Type B pancreatic cell (in vitro differentiated cells): ENCODE results near the gene LDLRAD3. TPM values are rescaled to one million over a fixed set of nuclear protein-coding genes. Genes with fewer than 3 reads are reported as not detected.

ENCODE experiments used
- DNase-seq: peaks from one replicate; pipeline ENCODE4 v3.0.0; 2021; ENCODE audit warnings: mixed read lengths; ENCODE audit not compliant: unreplicated experiment; ENCODE audit errors: extremely low spot score
- H3K27ac Mint-ChIP-seq: 2 replicates; pipeline ENCODE4 v1.8.0; 2021; ENCODE audit warnings: mild to moderate bottlenecking, mixed read lengths
- H3K27me3 Mint-ChIP-seq: 2 replicates; pipeline ENCODE4 v1.8.0; 2021; ENCODE audit warnings: mixed read lengths
- H3K36me3 Mint-ChIP-seq: 2 replicates; pipeline ENCODE4 v1.8.0; 2021; ENCODE audit warnings: mixed read lengths
- H3K4me1 Mint-ChIP-seq: one replicate; pipeline ENCODE4 v1.8.0; 2021; ENCODE audit warnings: mixed read lengths; ENCODE audit not compliant: unreplicated experiment
- H3K4me3 Mint-ChIP-seq: 2 replicates; pipeline ENCODE4 v1.8.0; 2021; ENCODE audit warnings: mild to moderate bottlenecking, mixed read lengths
- H3K9me3 Mint-ChIP-seq: 2 replicates; pipeline ENCODE4 v1.8.0; 2021; ENCODE audit warnings: mixed read lengths
- total RNA-seq: library from RNA; stranded (reverse); gene quantifications from 2 replicates; pipeline ENCODE4 v1.2.1, GENCODE V29; 2021; ENCODE audit warnings: low replicate concordance
- TF ChIP-seq, protein P1 (sequence below): fragments of 200-600 bp; sonication (generic); conservative IDR thresholded peaks from 2 replicates; pipeline ENCODE4 v1.5.0; 2021; ENCODE audit warnings: antibody characterized with exemption, mild to moderate bottlenecking

The LDLRAD3 gene
- total RNA-seq, 1 donor from 2014 or later = 20.7 TPM

- peaks cover 25% of the 10 kb centered on the region for H3K4me1 Mint-ChIP-seq
- no peak for DNase-seq
- H3K36me3 Mint-ChIP-seq = peaks cover 18% of the 10 kb centered on the region
- H3K27me3 Mint-ChIP-seq = peaks cover 3% of the 10 kb centered on the region
- no peak overlapping the region for H3K4me3 Mint-ChIP-seq
- H3K27ac Mint-ChIP-seq = no peak overlapping the region
- TF ChIP-seq, protein P1, sequence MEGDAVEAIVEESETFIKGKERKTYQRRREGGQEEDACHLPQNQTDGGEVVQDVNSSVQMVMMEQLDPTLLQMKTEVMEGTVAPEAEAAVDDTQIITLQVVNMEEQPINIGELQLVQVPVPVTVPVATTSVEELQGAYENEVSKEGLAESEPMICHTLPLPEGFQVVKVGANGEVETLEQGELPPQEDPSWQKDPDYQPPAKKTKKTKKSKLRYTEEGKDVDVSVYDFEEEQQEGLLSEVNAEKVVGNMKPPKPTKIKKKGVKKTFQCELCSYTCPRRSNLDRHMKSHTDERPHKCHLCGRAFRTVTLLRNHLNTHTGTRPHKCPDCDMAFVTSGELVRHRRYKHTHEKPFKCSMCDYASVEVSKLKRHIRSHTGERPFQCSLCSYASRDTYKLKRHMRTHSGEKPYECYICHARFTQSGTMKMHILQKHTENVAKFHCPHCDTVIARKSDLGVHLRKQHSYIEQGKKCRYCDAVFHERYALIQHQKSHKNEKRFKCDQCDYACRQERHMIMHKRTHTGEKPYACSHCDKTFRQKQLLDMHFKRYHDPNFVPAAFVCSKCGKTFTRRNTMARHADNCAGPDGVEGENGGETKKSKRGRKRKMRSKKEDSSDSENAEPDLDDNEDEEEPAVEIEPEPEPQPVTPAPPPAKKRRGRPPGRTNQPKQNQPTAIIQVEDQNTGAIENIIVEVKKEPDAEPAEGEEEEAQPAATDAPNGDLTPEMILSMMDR = no peak
- H3K9me3 Mint-ChIP-seq = no peaks in the 10 kb centered on the region
These were observed 149.7 kb downstream of the LDLRAD3 start for GRCh38 chr11:36093548-36093947.

DNA sequence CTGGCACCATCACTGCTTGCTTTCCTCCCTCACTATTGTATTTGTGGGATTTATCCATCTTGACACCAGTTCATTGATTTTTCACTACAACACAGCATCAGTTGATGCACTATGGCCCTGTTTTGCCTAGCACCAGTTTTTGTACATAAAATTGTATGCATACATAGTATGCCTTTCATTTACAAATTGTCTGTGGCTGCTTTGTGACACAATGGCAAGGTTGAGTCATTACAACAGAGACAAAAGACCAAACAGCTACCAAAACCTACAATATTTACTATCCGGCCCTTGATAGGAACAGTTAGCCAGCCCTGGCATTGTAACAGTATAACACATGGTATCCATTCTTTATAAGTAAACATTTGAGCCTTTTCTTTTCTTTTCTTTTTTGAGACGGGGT is 150.3 kb downstream of the LDLRAD3 start:
- Mint-ChIP-seq H3K9me3 (no peaks in the 10 kb centered on the region), H3K36me3 (peaks cover 19% of the 10 kb centered on the region), H3K27me3 (peaks cover 3% of the 10 kb centered on the region), H3K27ac (no peak overlapping the region), H3K4me3 (no peak overlapping the region), H3K4me1 (peaks cover 25% of the 10 kb centered on the region)
- no peak for DNase-seq
- TF ChIP-seq, protein P1 = no peak

GRCh38 chr11:36095716-36096115 is 151.9 kb downstream of the LDLRAD3 start:
- H3K27me3 Mint-ChIP-seq = no peaks in the 10 kb centered on the region
- H3K36me3 Mint-ChIP-seq = peaks cover 26% of the 10 kb centered on the region
- no peak overlapping the region for H3K27ac Mint-ChIP-seq
- peaks cover 20% of the 10 kb centered on the region for H3K4me1 Mint-ChIP-seq
- TF ChIP-seq, protein P1 = no peak
- H3K4me3 Mint-ChIP-seq = no peak overlapping the region
- no peaks in the 10 kb centered on the region for H3K9me3 Mint-ChIP-seq
- DNase-seq = no peak

- no peak overlapping the region for H3K27ac Mint-ChIP-seq
- H3K4me1 Mint-ChIP-seq = peaks cover 6% of the 10 kb centered on the region
- DNase-seq = no peak
- no peaks in the 10 kb centered on the region for H3K9me3 Mint-ChIP-seq
- peaks cover 26% of the 10 kb centered on the region for H3K36me3 Mint-ChIP-seq
- H3K4me3 Mint-ChIP-seq = no peak overlapping the region
- H3K27me3 Mint-ChIP-seq = no peaks in the 10 kb centered on the region
- TF ChIP-seq, protein P1 = no peak
These were observed 153.4 kb downstream of the LDLRAD3 start for GRCh38 chr11:36097219-36097650.

- H3K27ac Mint-ChIP-seq = no peak overlapping the region
- H3K27me3 Mint-ChIP-seq = no peaks in the 10 kb centered on the region
- TF ChIP-seq, protein P1 = no peak
- no peak overlapping the region for H3K4me3 Mint-ChIP-seq
- no peak for DNase-seq
- H3K9me3 Mint-ChIP-seq = no peaks in the 10 kb centered on the region
- peaks cover 21% of the 10 kb centered on the region for H3K36me3 Mint-ChIP-seq
- no peaks in the 10 kb centered on the region for H3K4me1 Mint-ChIP-seq
These were observed 154.2 kb downstream of the LDLRAD3 start for GRCh38 chr11:36098087-36098486.

DNA sequence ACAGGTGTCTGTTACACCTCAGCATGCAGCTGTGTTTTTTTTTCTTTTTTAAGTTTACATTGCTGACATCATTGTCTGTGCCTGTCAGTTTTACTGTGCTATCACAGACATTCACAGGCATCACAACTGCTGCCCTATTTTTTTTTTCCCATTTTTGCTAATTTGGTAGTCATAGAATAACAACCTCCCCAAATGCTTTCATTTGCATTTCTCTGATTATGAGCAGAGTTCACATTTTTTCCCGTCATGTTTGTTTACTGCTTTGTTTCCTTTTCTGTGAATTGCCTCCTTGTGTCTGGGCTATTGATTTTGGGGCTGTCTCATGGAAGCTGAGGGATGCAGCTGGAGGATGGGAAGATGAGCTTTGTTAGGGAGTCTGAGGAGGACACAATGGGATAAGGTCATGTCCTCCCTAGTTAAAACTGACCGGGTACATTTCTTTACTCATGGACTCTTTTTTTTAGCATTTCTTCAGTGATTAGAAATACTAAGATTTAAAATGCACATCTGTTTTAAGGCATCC is 155.1 kb downstream of the LDLRAD3 start:
- H3K9me3 Mint-ChIP-seq = no peaks in the 10 kb centered on the region
- H3K27ac Mint-ChIP-seq = no peak overlapping the region
- no peak overlapping the region for H3K4me3 Mint-ChIP-seq
- TF ChIP-seq, protein P1 = no peak
- peaks cover 16% of the 10 kb centered on the region for H3K36me3 Mint-ChIP-seq
- no peaks in the 10 kb centered on the region for H3K4me1 Mint-ChIP-seq
- DNase-seq = no peak
- no peaks in the 10 kb centered on the region for H3K27me3 Mint-ChIP-seq
